ENCODE data around the gene BBS9. TPM values are rescaled to one million over a fixed set of nuclear protein-coding genes. Genes with fewer than 3 reads are reported as not detected.

BBS9 gene
- total RNA-seq, 1 donor from 2014 or later = 11.1 TPM

GRCh38 chr7:33645104-33645503 is 515.7 kb downstream of the BBS9 start:
- no peak for DNase-seq (ENCODE audit: low read depth, low spot score)

DNA sequence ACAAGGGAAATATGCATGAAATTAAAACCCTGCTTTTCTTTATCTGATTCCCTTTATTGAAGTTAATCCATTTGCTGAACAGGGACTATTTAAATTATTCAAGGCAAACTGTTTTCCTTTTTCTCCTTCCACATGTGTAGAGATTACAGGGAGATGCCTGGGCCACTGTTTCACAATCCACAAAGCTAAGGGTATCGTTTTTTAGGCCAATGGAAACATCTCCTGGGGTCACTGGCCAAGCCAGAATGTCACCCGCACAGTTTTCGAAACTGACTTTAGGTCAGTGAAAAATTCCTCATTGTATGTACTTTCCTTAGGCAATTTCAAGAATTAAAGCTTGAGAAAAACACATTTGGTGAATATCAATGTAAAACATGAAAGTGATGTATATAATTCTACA is 516.8 kb downstream of the BBS9 start:
- no peak for DNase-seq (ENCODE audit: low read depth, low spot score)

DNA sequence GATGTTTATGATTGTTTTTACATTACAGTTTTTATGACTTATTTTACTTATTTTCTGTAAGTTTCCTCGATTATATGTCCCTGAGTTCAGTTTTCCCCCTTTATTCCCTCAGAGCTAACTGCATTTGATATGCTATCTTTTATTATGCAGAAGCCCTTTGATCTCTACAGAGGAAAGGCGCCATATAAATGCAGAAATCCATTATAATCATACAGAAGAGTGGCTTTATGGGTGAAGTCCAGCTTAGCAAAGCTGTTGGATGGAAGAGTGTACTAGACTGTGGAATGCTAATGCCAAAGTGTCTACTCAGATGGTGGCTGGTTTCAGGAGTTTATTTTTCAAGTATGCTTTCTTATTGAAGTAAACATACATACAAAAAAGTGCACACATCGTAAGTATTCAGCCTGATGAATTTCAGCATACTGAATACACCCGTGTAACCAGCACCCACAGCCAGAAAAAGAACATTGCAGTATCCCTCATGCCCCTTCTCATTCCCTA is 517.6 kb downstream of the BBS9 start:
- DNase-seq (ENCODE audit: low read depth, low spot score) = no peak

DNA sequence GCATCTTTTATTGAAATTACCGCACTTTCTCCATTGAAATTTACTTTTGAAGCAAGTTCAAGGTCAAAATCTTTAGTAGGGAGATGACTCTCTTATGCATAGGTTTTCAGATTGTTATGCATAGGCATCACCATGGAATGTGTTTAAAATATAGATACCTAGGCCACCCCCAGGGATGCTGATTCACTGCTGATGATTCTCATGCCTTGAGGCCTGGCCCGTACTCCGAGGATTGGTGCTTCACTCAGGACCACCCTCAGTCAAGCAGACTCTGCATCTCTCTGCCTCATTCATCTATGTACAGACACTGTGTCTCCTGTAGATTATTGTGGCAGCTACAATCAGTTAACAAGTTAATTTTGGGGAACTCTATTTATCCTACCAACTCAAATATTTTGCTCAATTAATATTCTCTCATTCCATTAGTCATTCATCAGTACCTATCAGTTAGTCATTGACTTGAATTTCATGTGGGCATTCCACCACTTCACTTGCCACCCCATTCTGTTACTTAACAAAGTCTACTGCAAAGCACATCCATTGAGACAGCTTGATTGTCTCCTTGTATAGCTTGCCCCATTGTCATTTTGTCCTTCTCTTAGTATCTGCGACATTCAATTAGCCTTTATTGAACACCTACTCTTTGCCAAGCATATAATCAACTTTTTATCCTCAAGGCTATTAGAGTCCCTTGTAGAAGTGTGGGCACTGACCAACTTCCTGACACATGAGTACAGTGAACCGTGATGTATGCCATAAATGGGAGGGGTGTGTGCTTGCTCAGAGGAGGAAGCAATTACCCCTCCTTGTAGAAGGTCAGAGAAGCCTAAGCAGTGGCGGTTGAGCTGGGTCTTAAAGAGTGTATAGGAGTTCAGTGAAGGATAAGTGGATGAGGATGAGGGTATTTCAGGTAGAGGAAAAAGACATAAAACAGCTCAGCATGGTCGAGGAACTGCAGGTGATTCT is 520.4 kb downstream of the BBS9 start:
- no peak for DNase-seq (ENCODE audit: low read depth, low spot score)

DNA sequence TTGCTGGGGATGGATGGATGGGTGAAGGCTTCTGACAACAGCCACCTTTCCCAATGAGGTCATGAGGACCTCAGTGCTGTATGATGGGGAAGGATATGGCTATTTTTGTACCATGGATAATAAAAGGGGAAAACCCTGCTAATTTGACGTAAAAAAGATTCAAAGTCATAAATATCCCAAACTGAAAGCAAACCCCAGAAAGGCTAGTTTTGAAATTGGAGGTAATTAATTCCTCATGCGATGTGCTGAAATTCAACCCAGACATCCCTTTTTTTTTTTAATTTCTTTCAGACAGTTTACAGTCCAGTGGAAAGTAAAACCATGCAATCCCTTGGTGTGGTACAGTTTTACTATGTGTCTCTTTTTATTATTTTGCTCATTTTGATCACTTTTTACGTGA is 521.5 kb downstream of the BBS9 start:
- DNase-seq (ENCODE audit: low read depth, low spot score) = no peak

- no peak for DNase-seq (ENCODE audit: low read depth, low spot score)
Measured at GRCh38 chr7:33651998-33652515, 522.7 kb downstream of the BBS9 start.

DNA sequence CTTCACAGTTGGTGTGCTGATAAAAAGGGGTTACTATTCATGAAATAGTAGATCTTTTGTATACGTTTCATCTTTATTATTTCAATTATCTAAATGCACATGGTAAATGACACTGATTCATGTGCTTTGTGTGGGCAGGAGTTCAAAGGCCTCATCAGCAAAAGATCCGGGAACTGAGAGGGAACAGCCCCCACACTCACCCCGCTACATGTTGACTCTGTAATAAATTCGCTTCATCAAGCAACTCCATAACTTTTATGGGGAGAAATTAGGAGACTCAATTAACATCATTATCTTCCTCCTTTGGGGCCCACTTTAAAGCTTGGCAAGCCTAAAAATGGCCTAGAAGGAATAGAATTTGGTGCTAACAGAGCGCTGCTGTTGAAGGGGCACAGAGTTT is 525.3 kb downstream of the BBS9 start:
- no peak for DNase-seq (ENCODE audit: low read depth, low spot score)

Other genes starting within 250 kb of the BBS9 start
- gene KBTBD2, start 237.8 kb upstream of the BBS9 start, total RNA-seq = 49.5 and 59.3 TPM in 2 replicates
- gene FKBP9, start 172.1 kb upstream of the BBS9 start, total RNA-seq = 119 and 144 TPM in 2 replicates
- gene NT5C3A, start 66.8 kb upstream of the BBS9 start, total RNA-seq = 15.9 and 18.9 TPM in 2 replicates
- gene RP9, start 20.2 kb upstream of the BBS9 start, total RNA-seq = 11.5 and 13.2 TPM in 2 replicates

Measured in pulmonary artery endothelial cell (primary cell).